Nephron (organoid): ENCODE measurements around the gene PRKAR1A.

Experiments used
- H3K27ac Mint-ChIP-seq, 3 experiments: 2 replicates each; pipeline ENCODE4 v1.8.0; 2020; ENCODE audit warnings: mixed read lengths in 3 of 3, mild to moderate bottlenecking in 2 of 3, moderate library complexity in 1 of 3
- H3K27me3 Mint-ChIP-seq: 2 replicates; pipeline ENCODE4 v1.8.0; 2021; ENCODE audit warnings: low read depth, mild to moderate bottlenecking, moderate library complexity, mixed read lengths
- H3K36me3 Mint-ChIP-seq: 2 replicates; pipeline ENCODE4 v1.8.0; 2020; ENCODE audit warnings: low read depth, mixed read lengths
- H3K4me1 Mint-ChIP-seq: 2 replicates; pipeline ENCODE4 v1.8.0; 2020; ENCODE audit warnings: mixed read lengths
- H3K4me3 Mint-ChIP-seq, 3 experiments: 2 replicates each; pipeline ENCODE4 v1.8.0; 2020; ENCODE audit warnings: mild to moderate bottlenecking in 3 of 3, mixed read lengths in 3 of 3, moderate library complexity in 2 of 3
- H3K9me3 Mint-ChIP-seq: 2 replicates; pipeline ENCODE4 v1.8.0; 2020; ENCODE audit warnings: mixed read lengths
- TF ChIP-seq, protein P1 (sequence below), 3 experiments: fragments of 200-600 bp; sonication (generic); IDR thresholded peaks; one replicate each; pipeline ENCODE4 v1.5.0; 2021; ENCODE audit warnings: antibody characterized with exemption in 3 of 3; ENCODE audit not compliant: unreplicated experiment in 3 of 3

Gene PRKAR1A

DNA sequence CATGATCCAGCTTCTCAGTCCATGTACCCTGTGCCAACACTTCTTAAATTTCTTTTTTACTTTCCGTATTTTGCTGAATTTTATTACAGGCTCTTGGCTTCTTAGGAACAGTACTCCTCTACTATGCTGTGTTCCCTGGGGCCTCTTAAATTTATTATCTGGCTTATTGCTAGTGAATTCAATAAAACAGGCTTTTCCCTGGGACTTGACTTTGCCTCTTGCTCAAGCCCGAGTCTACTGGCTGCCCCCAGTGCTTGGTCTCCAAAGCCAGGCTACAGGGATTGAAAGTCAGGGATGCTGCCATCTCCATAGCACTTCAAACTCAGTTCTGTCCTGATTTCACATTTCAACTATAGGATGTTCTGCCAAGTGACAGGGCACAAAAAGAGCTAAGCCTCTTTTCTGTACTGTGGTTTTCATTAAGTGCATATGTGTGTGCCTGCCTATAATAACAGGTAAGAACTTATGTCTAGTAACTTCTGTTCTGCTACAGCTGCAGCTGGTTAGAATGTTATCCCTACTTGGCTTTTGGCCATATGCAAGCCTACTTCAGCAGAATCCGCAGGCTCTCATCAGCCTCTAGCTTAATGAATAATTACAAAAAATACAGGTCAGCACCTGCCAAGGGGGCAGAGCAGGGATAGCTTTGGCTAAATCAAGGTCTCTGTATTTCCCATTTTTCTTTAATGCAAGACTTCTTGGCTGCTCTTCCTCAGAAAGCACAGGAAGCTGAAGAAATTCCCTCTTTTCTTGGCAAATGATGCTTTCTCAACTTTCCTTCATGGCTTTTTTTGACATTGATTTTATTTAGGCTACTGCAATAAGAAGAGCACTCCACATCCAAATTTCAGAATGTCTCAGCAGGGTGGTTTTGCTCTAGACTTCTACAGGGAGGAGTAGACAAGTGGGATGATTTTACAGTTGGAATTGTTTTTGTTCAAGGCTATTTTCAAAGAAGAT is 80.7 kb downstream of the PRKAR1A start:
- Mint-ChIP-seq H3K4me1 (peaks cover 75% of the 10 kb centered on the region), H3K27ac (peak overlapping the region; percentile 74 to 94 (median 86)), H3K27me3 (peaks cover 68% of the 10 kb centered on the region), H3K9me3 (peaks cover 2% of the 10 kb centered on the region), H3K36me3 (peaks cover 4% of the 10 kb centered on the region), H3K4me3 (peak overlapping the region; percentile 5 to 59 (median 45))
- TF ChIP-seq, protein P1, sequence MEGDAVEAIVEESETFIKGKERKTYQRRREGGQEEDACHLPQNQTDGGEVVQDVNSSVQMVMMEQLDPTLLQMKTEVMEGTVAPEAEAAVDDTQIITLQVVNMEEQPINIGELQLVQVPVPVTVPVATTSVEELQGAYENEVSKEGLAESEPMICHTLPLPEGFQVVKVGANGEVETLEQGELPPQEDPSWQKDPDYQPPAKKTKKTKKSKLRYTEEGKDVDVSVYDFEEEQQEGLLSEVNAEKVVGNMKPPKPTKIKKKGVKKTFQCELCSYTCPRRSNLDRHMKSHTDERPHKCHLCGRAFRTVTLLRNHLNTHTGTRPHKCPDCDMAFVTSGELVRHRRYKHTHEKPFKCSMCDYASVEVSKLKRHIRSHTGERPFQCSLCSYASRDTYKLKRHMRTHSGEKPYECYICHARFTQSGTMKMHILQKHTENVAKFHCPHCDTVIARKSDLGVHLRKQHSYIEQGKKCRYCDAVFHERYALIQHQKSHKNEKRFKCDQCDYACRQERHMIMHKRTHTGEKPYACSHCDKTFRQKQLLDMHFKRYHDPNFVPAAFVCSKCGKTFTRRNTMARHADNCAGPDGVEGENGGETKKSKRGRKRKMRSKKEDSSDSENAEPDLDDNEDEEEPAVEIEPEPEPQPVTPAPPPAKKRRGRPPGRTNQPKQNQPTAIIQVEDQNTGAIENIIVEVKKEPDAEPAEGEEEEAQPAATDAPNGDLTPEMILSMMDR (IDR thresholded peaks at IDR 0.05; ENCODE audit: unreplicated experiment in 3 of 3), result no peak

DNA sequence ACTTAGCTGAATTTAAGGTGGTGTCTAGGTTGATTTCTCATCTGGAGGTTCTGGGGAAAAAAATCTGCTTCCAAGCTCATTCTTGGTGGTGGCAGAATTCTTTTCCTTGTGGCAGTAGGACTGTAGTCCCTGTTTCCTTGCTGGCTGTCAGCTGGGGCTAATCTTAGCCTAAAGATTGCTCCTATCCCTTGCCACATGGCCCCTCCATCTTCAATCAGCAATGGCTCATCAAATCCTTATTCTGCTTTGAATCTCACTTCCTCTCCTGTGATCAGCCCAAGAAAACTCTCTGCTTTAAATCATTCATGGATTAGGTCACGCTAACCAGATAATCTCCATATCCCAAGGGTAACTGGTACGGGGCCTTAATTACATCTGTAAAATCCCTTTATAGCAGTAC is 82.3 kb downstream of the PRKAR1A start:
- H3K4me1 Mint-ChIP-seq, result peaks cover 82% of the 10 kb centered on the region
- H3K27me3 Mint-ChIP-seq, result peaks cover 71% of the 10 kb centered on the region
- TF ChIP-seq, protein P1 (IDR thresholded peaks at IDR 0.05; ENCODE audit: unreplicated experiment in 3 of 3), result no peak
- H3K4me3 Mint-ChIP-seq, result no peak overlapping the region
- no peaks in the 10 kb centered on the region for H3K36me3 Mint-ChIP-seq
- H3K27ac Mint-ChIP-seq, result peak overlapping the region in 2 of 3 experiments; percentile 84 to 98
- no peaks in the 10 kb centered on the region for H3K9me3 Mint-ChIP-seq

DNA sequence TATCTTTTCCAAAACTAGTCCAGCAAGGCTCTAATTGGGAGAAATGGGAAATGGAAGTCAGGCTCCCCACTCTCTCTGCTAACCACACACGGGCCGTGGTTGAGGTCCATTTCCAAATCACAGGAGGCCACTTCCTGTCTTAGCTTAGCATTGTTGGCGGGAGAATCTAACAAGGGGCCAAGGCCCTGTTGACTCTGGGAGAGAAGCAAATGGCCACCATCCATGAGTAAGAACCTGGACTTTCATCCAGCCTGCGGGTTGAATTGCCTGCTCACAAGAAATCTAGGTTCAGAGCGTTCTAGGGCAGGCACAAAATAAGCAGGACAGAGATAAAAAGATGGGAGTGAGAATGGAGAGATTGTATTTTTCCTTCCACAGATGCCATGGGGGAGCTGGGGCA is 83.3 kb downstream of the PRKAR1A start:
- H3K36me3 Mint-ChIP-seq, result no peaks in the 10 kb centered on the region
- TF ChIP-seq, protein P1 (IDR thresholded peaks at IDR 0.05; ENCODE audit: unreplicated experiment in 3 of 3), result no peak

DNA sequence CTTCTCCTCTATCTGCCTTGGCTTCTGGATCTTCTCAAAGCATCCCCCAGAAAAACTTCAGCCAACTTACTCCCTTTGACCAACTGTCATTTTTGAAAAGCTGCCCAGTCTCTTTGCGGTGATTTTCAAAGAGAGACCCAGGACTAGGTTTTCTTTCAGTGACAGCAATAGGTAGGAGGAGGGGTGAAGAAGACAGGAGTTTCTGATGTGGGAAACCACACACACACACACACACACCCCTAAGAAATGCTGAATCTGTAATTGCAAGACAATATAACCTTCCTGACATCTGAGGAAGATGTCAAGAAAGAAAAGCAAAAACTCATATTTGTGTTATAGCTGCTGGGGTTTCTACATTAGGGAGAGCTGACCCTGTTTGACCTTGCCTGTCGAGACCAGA is 83.8 kb downstream of the PRKAR1A start:
- peak overlapping the region; percentile 18 to 98 (median 84) for H3K27ac Mint-ChIP-seq
- TF ChIP-seq, protein P1 (IDR thresholded peaks at IDR 0.05; ENCODE audit: unreplicated experiment in 3 of 3), result no peak
- peak overlapping the region in 1 of 3 experiments; percentile 51 for H3K4me3 Mint-ChIP-seq
- peaks cover 80% of the 10 kb centered on the region for H3K4me1 Mint-ChIP-seq
- H3K27me3 Mint-ChIP-seq, result peaks cover 71% of the 10 kb centered on the region
- no peaks in the 10 kb centered on the region for H3K9me3 Mint-ChIP-seq
- H3K36me3 Mint-ChIP-seq, result no peaks in the 10 kb centered on the region

More for the DNA sequence above, 83.3 kb downstream of the PRKAR1A start:
- no peaks in the 10 kb centered on the region for H3K9me3 Mint-ChIP-seq
- peaks cover 76% of the 10 kb centered on the region for H3K27me3 Mint-ChIP-seq
- H3K4me3 Mint-ChIP-seq, result peak overlapping the region in 1 of 3 experiments; percentile 51
- H3K27ac Mint-ChIP-seq, result peak overlapping the region; percentile 18 to 98 (median 84)
- peaks cover 80% of the 10 kb centered on the region for H3K4me1 Mint-ChIP-seq

DNA sequence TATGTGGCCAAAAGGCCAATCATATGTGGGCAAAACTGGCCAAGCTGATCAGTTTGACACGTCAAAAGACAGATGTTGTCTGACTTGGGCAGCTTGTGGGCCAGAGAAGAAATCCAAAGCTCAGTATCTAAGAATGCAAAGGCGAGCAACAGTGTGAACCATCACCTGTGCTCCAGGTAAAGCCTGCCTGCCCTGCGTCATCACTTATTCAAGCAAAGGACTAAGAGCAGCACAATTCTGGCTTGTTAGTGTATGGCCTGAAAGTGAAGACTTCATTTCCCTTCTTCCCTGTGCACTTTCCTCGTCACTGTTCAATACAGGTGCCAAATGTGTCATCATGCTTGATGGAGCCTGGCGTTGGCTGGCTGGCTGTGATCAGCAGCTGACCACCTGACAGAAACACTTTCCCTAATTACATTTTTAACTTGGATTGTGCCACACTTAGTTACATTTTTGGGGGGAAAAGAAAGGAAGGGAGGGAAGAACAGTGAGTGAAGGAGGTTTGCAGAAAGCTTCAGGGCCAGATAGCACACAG is 84.2 kb downstream of the PRKAR1A start:
- TF ChIP-seq, protein P1 (IDR thresholded peaks at IDR 0.05; ENCODE audit: unreplicated experiment in 3 of 3), result no peak
- H3K36me3 Mint-ChIP-seq, result no peaks in the 10 kb centered on the region

More for the DNA sequence above, 84.2 kb downstream of the PRKAR1A start:
- peaks cover 78% of the 10 kb centered on the region for H3K4me1 Mint-ChIP-seq
- peaks cover 70% of the 10 kb centered on the region for H3K27me3 Mint-ChIP-seq
- H3K9me3 Mint-ChIP-seq, result no peaks in the 10 kb centered on the region
- peak overlapping the region; percentile 18 to 98 (median 84) for H3K27ac Mint-ChIP-seq
- peak overlapping the region; percentile 6 to 51 (median 29) for H3K4me3 Mint-ChIP-seq
